CD14-positive monocyte (primary cell): ENCODE results near the gene TAC3. TPM values are rescaled to one million over a fixed set of nuclear protein-coding genes. Genes with fewer than 3 reads are reported as not detected.
A peak's percentile ranks its signal among the peaks of the same experiment; 100 is the strongest.

Experiments used
- DNase-seq, 3 donors: peaks; one replicate each; pipeline ENCODE4 v3.0.0-alpha.2; 2011 to 2022
- H2AFZ ChIP-seq: 2 replicates; pipeline ENCODE4 v1.6.0; 2012; ENCODE audit warnings: mild to moderate bottlenecking, low read depth, low read length, inconsistent platforms; ENCODE audit not compliant: insufficient read depth, poor library complexity, severe bottlenecking
- H3K27ac ChIP-seq, 2 donors: 1 replicate in 1 of 2; 2 replicates in 1 of 2; pipeline ENCODE4 v1.5.1; 2012 to 2013; ENCODE audit warnings: low read length in 2 of 2, control low read depth in 1 of 2, inconsistent platforms in 1 of 2, low read depth in 1 of 2, mild to moderate bottlenecking in 1 of 2
- H3K27me3 ChIP-seq, 2 donors: one replicate each; pipeline versions ENCODE4 v1.6.0 to v1.6.1; 2011 to 2013; ENCODE audit warnings: low read length in 2 of 2; ENCODE audit not compliant: control insufficient read depth in 2 of 2, insufficient read depth in 2 of 2
- H3K36me3 ChIP-seq, 2 donors: replicated peaks in 1 of 2; 1 replicate in 1 of 2; 2 replicates in 1 of 2; pipeline versions ENCODE4 v1.5.1 to v1.6.1; 2012 to 2013; ENCODE audit warnings: low read length in 2 of 2, control low read depth in 1 of 2, inconsistent platforms in 1 of 2, mild to moderate bottlenecking in 1 of 2; ENCODE audit not compliant: insufficient read depth in 2 of 2, control insufficient read depth in 1 of 2
- H3K4me1 ChIP-seq, 2 donors: 1 replicate in 1 of 2; 2 replicates in 1 of 2; pipeline versions ENCODE4 v1.5.1 to v1.6.1; 2012 to 2013; ENCODE audit warnings: low read length in 2 of 2, control low read depth in 1 of 2, inconsistent platforms in 1 of 2, mild to moderate bottlenecking in 1 of 2, moderate library complexity in 1 of 2; ENCODE audit not compliant: insufficient read depth in 2 of 2, control insufficient read depth in 1 of 2
- H3K4me2 ChIP-seq: replicated peaks from 2 replicates; pipeline ENCODE3; 2012; ENCODE audit warnings: low read length, moderate library complexity, mild to moderate bottlenecking; ENCODE audit not compliant: poor library complexity, severe bottlenecking; ENCODE audit errors: extremely low read depth
- H3K4me3 ChIP-seq, 3 experiments: fragments of 200-600 bp in 1 of 3; sonication (generic) in 1 of 3; replicated peaks in 1 of 3; 1 replicate in 2 of 3; 2 replicates in 1 of 3; pipeline ENCODE4 v1.5.1; 2011 to 2013; ENCODE audit warnings: low read length in 3 of 3, mild to moderate bottlenecking in 3 of 3, control low read depth in 2 of 3, low read depth in 2 of 3, inconsistent platforms in 1 of 3, moderate library complexity in 1 of 3
- H3K79me2 ChIP-seq: 2 replicates; pipeline ENCODE4 v1.6.0; 2012; ENCODE audit warnings: mild to moderate bottlenecking, control low read depth, inconsistent platforms, low read length, moderate library complexity; ENCODE audit not compliant: insufficient read depth
- H3K9ac ChIP-seq: 2 replicates; pipeline ENCODE4 v1.6.0; 2017; ENCODE audit warnings: low read length, mild to moderate bottlenecking; ENCODE audit not compliant: insufficient read depth, poor library complexity, severe bottlenecking
- H3K9me3 ChIP-seq, 2 donors: replicated peaks in 1 of 2; 1 replicate in 1 of 2; 2 replicates in 1 of 2; pipeline versions ENCODE4 v1.5.1 to v1.6.1; 2012 to 2013; ENCODE audit warnings: low read length in 2 of 2, control low read depth in 1 of 2; ENCODE audit not compliant: control insufficient read depth in 1 of 2, insufficient read depth in 1 of 2
- H4K20me1 ChIP-seq: 2 replicates; pipeline ENCODE4 v1.6.0; 2012; ENCODE audit warnings: mild to moderate bottlenecking, low read length, control low read depth, moderate library complexity; ENCODE audit not compliant: insufficient read depth
- H3K27ac Mint-ChIP-seq, 7 donors: one replicate each; pipeline ENCODE4 v1.8.0; 2020; ENCODE audit warnings: mild to moderate bottlenecking in 7 of 7, mixed read lengths in 7 of 7, moderate library complexity in 6 of 7, inconsistent platforms in 2 of 7
- H3K27me3 Mint-ChIP-seq, 3 donors: one replicate each; pipeline ENCODE4 v1.8.0; 2021 to 2022; ENCODE audit warnings: low read depth in 3 of 3, mild to moderate bottlenecking in 3 of 3, mixed read lengths in 3 of 3, moderate library complexity in 3 of 3, inconsistent platforms in 1 of 3
- H3K36me3 Mint-ChIP-seq, 2 donors: one replicate each; pipeline ENCODE4 v1.8.0; 2020; ENCODE audit warnings: mixed read lengths in 2 of 2, inconsistent platforms in 1 of 2, mild to moderate bottlenecking in 1 of 2
- H3K4me1 Mint-ChIP-seq: one replicate; pipeline ENCODE4 v1.8.0; 2020; ENCODE audit warnings: mild to moderate bottlenecking, mixed read lengths
- H3K4me3 Mint-ChIP-seq, 2 donors: one replicate each; pipeline ENCODE4 v1.8.0; 2020; ENCODE audit warnings: mild to moderate bottlenecking in 2 of 2, mixed read lengths in 2 of 2, moderate library complexity in 1 of 2
- H3K9me3 Mint-ChIP-seq, 7 donors: one replicate each; pipeline ENCODE4 v1.8.0; 2020 to 2022; ENCODE audit warnings: mixed read lengths in 7 of 7, mild to moderate bottlenecking in 6 of 7, moderate library complexity in 6 of 7, inconsistent platforms in 2 of 7
- WGBS: methylation state at CpG from one replicate; pipeline ENCODE4 v1.1.5; 2013; ENCODE audit warnings: missing lambda C conversion rate; ENCODE audit not compliant: insufficient coverage; 5-methylcytosine and 5-hydroxymethylcytosine counted together
- intact Hi-C, 2 donors: fragments of 100-400 bp; cut with micrococcal nuclease; formaldehyde crosslinking; loops; one replicate each; pipeline versions ENCODE4 v1.15.0 to v1.15.1; 2023
- polyA plus RNA-seq, 3 donors: library from polyadenylated mRNA; depleted of rRNA in 1 of 3; unstranded in 2 of 3; stranded (reverse) in 1 of 3; fragments of 300-500 nt in 2 of 3; fragments of >200 nt in 1 of 3; fragmentation: Illumina TruSeq in 2 of 3; gene quantifications; 1 replicate in 2 of 3; 2 replicates in 1 of 3; pipeline ENCODE4 v1.2.3, GENCODE V29; 2012 to 2021
- TF ChIP-seq, protein P1 (sequence below): fragments of 200-600 bp; IDR thresholded peaks from one replicate; pipeline ENCODE4 v1.8.0; 2022; ENCODE audit warnings: antibody characterized with exemption, mild to moderate bottlenecking

The TAC3 gene
- polyA plus RNA-seq, 3 donors, result 0.15 TPM; not detected in 2

DNA sequence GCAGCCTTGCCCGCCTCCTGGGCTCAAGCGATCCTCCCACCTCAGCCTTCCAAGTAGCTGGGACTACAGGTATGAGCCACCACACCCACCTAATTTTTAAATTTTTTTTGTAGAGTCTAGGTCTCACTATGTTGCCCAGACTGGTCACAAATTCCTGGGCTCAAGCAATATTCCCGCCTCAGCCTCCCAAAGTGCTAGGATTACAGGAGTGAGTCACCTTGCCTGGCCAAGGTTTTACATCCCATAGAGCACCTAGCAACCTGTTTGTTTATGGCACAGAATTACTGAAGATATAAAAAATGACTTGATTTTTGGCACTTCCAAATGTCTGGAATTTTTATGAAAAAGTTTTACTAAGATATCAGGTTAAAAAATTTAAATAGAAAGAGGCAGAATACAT lies 17.1 kb upstream of the TAC3 start:
- Histone ChIP-seq H3K36me3 (no peaks in the 10 kb centered on the region), H3K4me2 (no peak overlapping the region), H3K27me3 (no peaks in the 10 kb centered on the region), H3K9ac (no peak overlapping the region), H4K20me1 (no peaks in the 10 kb centered on the region), H3K4me3 (no peak overlapping the region), H3K27ac (no peak overlapping the region), H3K4me1 (peaks cover 11% of the 10 kb centered on the region in 2 donors), H3K9me3 (no peaks in the 10 kb centered on the region), H3K79me2 (no peaks in the 10 kb centered on the region), H2AFZ (no peak overlapping the region)
- TF ChIP-seq, protein P1, sequence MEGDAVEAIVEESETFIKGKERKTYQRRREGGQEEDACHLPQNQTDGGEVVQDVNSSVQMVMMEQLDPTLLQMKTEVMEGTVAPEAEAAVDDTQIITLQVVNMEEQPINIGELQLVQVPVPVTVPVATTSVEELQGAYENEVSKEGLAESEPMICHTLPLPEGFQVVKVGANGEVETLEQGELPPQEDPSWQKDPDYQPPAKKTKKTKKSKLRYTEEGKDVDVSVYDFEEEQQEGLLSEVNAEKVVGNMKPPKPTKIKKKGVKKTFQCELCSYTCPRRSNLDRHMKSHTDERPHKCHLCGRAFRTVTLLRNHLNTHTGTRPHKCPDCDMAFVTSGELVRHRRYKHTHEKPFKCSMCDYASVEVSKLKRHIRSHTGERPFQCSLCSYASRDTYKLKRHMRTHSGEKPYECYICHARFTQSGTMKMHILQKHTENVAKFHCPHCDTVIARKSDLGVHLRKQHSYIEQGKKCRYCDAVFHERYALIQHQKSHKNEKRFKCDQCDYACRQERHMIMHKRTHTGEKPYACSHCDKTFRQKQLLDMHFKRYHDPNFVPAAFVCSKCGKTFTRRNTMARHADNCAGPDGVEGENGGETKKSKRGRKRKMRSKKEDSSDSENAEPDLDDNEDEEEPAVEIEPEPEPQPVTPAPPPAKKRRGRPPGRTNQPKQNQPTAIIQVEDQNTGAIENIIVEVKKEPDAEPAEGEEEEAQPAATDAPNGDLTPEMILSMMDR, result no peak
- Mint-ChIP-seq H3K9me3 (no peaks in the 10 kb centered on the region), H3K4me3 (no peak overlapping the region), H3K36me3 (no peaks in the 10 kb centered on the region), H3K27ac (no peak overlapping the region), H3K27me3 (peaks cover 0 to 7% (median 5%) of the 10 kb centered on the region in 3 donors), H3K4me1 (peaks cover 11% of the 10 kb centered on the region)
- DNase-seq, result no peak
- intact Hi-C loops, result no loop called here
- WGBS, result 100% methylated on average over 2 of the region's 3 CpGs

DNA sequence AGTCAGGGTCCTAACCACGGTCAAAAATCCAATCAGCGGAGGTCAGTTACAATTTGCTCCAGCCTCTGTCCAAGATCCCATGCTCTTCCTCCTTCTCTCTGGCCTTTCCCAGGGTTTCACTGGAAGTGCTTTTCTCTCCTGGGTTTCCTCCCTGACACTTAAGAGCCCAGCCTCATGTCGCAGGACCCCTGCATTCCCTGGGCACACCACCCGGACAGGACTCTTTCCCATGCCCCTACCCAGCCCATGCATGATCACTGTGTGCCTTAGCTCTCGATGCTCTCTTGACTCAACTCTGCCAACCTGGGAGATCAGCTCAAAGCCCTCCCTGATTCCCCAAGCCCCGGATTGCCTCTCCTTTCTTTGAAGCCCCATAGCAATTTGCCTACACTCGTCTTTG lies 15.5 kb upstream of the TAC3 start:
- no peak overlapping the region for H3K4me3 ChIP-seq

More for the DNA sequence above, 15.5 kb upstream of the TAC3 start:
- Histone ChIP-seq H3K79me2 (no peaks in the 10 kb centered on the region), H3K9me3 (no peaks in the 10 kb centered on the region), H3K9ac (no peak overlapping the region), H3K27ac (no peak overlapping the region), H3K36me3 (no peaks in the 10 kb centered on the region), H2AFZ (no peak overlapping the region), H3K4me1 (peaks cover 11% of the 10 kb centered on the region in 2 donors), H4K20me1 (no peaks in the 10 kb centered on the region), H3K4me2 (no peak overlapping the region), H3K27me3 (no peaks in the 10 kb centered on the region)
- peaks cover 12% of the 10 kb centered on the region for H3K4me1 Mint-ChIP-seq
- WGBS, result 95% methylated on average over 5 of the region's 7 CpGs
- no peaks in the 10 kb centered on the region for H3K9me3 Mint-ChIP-seq
- TF ChIP-seq, protein P1, result no peak
- peak overlapping the region in 1 of 2 donors; percentile 10 for H3K4me3 Mint-ChIP-seq
- DNase-seq, result no peak
- intact Hi-C loops, result no loop called here
- no peaks in the 10 kb centered on the region for H3K36me3 Mint-ChIP-seq
- H3K27ac Mint-ChIP-seq, result no peak overlapping the region
- H3K27me3 Mint-ChIP-seq, result peaks cover 0 to 5% (median 4%) of the 10 kb centered on the region in 3 donors
